Left lung (tissue), 10 donors: Measurements from ENCODE around the gene TAX1BP3. TPM values are rescaled to one million over a fixed set of nuclear protein-coding genes. Genes with fewer than 3 reads are reported as not detected.

Experiments
- ATAC-seq: fragments of 200-7000 bp; cut with Tn5 transposase; one replicate; pipeline ENCODE4 v1.9.1; 2020; ENCODE audit warnings: moderate library complexity
- DNase-seq, 4 donors: peaks; one replicate each; pipeline ENCODE4 v3.0.0-alpha.2; 2013 to 2020
- H3K27ac ChIP-seq, 2 donors: fragments of 200-600 bp; sonication (generic) in 1 of 2; one replicate each; pipeline versions ENCODE4 v1.5.0 to v1.8.0; 2020 to 2021
- H3K27me3 ChIP-seq, 2 donors: fragments of 200-600 bp; sonication (generic) in 1 of 2; one replicate each; pipeline versions ENCODE4 v1.5.0 to v1.8.0; 2020 to 2021
- H3K36me3 ChIP-seq, 2 donors: fragments of 200-600 bp; sonication (generic) in 1 of 2; one replicate each; pipeline versions ENCODE4 v1.5.0 to v1.8.0; 2020 to 2021
- H3K4me1 ChIP-seq, 2 donors: fragments of 200-600 bp; one replicate each; pipeline ENCODE4 v1.8.0; 2021
- H3K4me3 ChIP-seq, 2 donors: fragments of 200-600 bp; sonication (generic) in 1 of 2; one replicate each; pipeline versions ENCODE4 v1.5.0 to v1.8.0; 2020 to 2021; ENCODE audit warnings: mild to moderate bottlenecking in 1 of 2
- H3K9me3 ChIP-seq, 2 donors: fragments of 200-600 bp; sonication (generic) in 1 of 2; one replicate each; pipeline versions ENCODE4 v1.5.0 to v1.8.0; 2020 to 2021
- intact Hi-C, 2 donors: fragments of 100-400 bp; cut with DNase I; formaldehyde crosslinking; loops; one replicate each; pipeline versions ENCODE4 v1.11.2 to v1.14.2; 2022
- polyA plus RNA-seq, 6 donors: library from polyadenylated mRNA; unstranded; fragments of 120-200 nt; gene quantifications; one replicate each; pipeline ENCODE4 v1.2.1, GENCODE V29; 2013; ENCODE audit not compliant: insufficient read length in 6 of 6
- total RNA-seq, 2 donors: library from RNA; stranded (reverse); fragmentation: NEBNext Ultra II Directional; extraction: Animal tissue kit (Norgen Biotek cat#: 25700); gene quantifications; one replicate each; pipeline ENCODE4 v1.2.1, GENCODE V29; 2021
- TF ChIP-seq, protein P1 (sequence below), 2 donors: fragments of 200-600 bp; sonication (generic) in 1 of 2; IDR thresholded peaks; one replicate each; pipeline versions ENCODE4 v1.5.0 to v1.8.0; 2021; ENCODE audit warnings: antibody characterized with exemption in 2 of 2
- donor health status: DM: no; HTN: yes; CAD: no.
- donor health status: DM: no; HTN: no; CAD: no.

Gene TAX1BP3
- total and polyA plus RNA-seq, 8 donors = 65.2 to 194 (median 86.1) TPM

- intact Hi-C loops = no loop called here
- H3K27me3 ChIP-seq = no peaks in the 10 kb centered on the region
- H3K4me3 ChIP-seq = no peak overlapping the region
- H3K36me3 ChIP-seq = peaks cover 0 to 42% of the 10 kb centered on the region in 2 donors
- ATAC-seq (no peak), DNase-seq (no peak)
- TF ChIP-seq, protein P1, sequence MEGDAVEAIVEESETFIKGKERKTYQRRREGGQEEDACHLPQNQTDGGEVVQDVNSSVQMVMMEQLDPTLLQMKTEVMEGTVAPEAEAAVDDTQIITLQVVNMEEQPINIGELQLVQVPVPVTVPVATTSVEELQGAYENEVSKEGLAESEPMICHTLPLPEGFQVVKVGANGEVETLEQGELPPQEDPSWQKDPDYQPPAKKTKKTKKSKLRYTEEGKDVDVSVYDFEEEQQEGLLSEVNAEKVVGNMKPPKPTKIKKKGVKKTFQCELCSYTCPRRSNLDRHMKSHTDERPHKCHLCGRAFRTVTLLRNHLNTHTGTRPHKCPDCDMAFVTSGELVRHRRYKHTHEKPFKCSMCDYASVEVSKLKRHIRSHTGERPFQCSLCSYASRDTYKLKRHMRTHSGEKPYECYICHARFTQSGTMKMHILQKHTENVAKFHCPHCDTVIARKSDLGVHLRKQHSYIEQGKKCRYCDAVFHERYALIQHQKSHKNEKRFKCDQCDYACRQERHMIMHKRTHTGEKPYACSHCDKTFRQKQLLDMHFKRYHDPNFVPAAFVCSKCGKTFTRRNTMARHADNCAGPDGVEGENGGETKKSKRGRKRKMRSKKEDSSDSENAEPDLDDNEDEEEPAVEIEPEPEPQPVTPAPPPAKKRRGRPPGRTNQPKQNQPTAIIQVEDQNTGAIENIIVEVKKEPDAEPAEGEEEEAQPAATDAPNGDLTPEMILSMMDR (IDR thresholded peaks at IDR 0.05) = no peak
- peaks cover 0 to 17% of the 10 kb centered on the region in 2 donors for H3K4me1 ChIP-seq
- H3K9me3 ChIP-seq = no peaks in the 10 kb centered on the region
- H3K27ac ChIP-seq = no peak overlapping the region
These were observed 12.0 kb downstream of the TAX1BP3 start for GRCh38 chr17:3656353-3656752.

- ATAC-seq = no peak
- Histone ChIP-seq H3K9me3 (no peaks in the 10 kb centered on the region), H3K27me3 (no peaks in the 10 kb centered on the region), H3K4me3 (no peak overlapping the region), H3K36me3 (peaks cover 0 to 36% of the 10 kb centered on the region in 2 donors), H3K4me1 (peaks cover 0 to 17% of the 10 kb centered on the region in 2 donors), H3K27ac (no peak overlapping the region)
- TF ChIP-seq, protein P1 (IDR thresholded peaks at IDR 0.05) = no peak
- DNase-seq = no peak
- intact Hi-C loops = no loop called here
These were observed 12.6 kb downstream of the TAX1BP3 start for GRCh38 chr17:3655766-3656165.

- H3K9me3 ChIP-seq = no peaks in the 10 kb centered on the region
- TF ChIP-seq, protein P1 (IDR thresholded peaks at IDR 0.05) = peak in 1 of 2 donors; percentile 33
- H3K27me3 ChIP-seq = no peaks in the 10 kb centered on the region
- DNase-seq (peak in 2 of 4 donors; percentile 59 to 82), ATAC-seq (peak; percentile 89)
- intact Hi-C loops = no loop called here
- H3K36me3 ChIP-seq = peaks cover 0 to 60% of the 10 kb centered on the region in 2 donors
- no peak overlapping the region for H3K4me3 ChIP-seq
- no peaks in the 10 kb centered on the region for H3K4me1 ChIP-seq
- H3K27ac ChIP-seq = no peak overlapping the region
These were observed 20.4 kb downstream of the TAX1BP3 start for GRCh38 chr17:3647769-3648555.

DNA sequence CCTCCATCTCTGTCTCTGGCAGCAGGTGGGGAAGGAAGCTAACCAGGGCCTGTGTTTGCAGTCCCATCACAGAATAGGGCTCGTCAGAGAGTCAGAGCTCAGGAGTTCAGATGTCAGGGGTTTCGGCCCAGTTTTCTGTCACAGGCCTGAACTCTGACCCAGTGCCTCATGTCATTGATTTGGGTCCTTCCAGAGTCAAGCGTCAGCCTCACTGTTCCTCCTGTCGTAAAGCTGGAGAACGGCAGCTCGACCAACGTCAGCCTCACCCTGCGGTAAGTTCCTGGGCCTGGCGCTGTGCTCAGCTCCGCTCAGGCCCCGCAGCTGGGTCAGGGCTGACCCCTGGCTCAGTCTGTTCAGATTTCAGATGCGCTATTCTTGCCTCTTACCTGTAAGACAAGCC, 21.1 kb downstream of the TAX1BP3 start:
- peaks cover 0 to 60% of the 10 kb centered on the region in 2 donors for H3K36me3 ChIP-seq
- no peaks in the 10 kb centered on the region for H3K27me3 ChIP-seq
- no peak overlapping the region for H3K4me3 ChIP-seq
- TF ChIP-seq, protein P1 (IDR thresholded peaks at IDR 0.05) = no peak
- H3K27ac ChIP-seq = no peak overlapping the region
- DNase-seq (no peak), ATAC-seq (no peak)
- H3K9me3 ChIP-seq = no peaks in the 10 kb centered on the region
- intact Hi-C loops = no loop called here
- no peaks in the 10 kb centered on the region for H3K4me1 ChIP-seq

GRCh38 chr17:3645310-3645709, 23.1 kb downstream of the TAX1BP3 start:
- H3K27me3 ChIP-seq = no peaks in the 10 kb centered on the region
- DNase-seq (no peak), ATAC-seq (no peak)
- TF ChIP-seq, protein P1 (IDR thresholded peaks at IDR 0.05) = no peak
- H3K4me1 ChIP-seq = peaks cover 0 to 5% of the 10 kb centered on the region in 2 donors
- no peaks in the 10 kb centered on the region for H3K9me3 ChIP-seq
- H3K4me3 ChIP-seq = no peak overlapping the region
- no peak overlapping the region for H3K27ac ChIP-seq
- intact Hi-C loops = no loop called here
- peaks cover 0 to 62% of the 10 kb centered on the region in 2 donors for H3K36me3 ChIP-seq
